ENCODE measurements around the gene TBXAS1.

DNA sequence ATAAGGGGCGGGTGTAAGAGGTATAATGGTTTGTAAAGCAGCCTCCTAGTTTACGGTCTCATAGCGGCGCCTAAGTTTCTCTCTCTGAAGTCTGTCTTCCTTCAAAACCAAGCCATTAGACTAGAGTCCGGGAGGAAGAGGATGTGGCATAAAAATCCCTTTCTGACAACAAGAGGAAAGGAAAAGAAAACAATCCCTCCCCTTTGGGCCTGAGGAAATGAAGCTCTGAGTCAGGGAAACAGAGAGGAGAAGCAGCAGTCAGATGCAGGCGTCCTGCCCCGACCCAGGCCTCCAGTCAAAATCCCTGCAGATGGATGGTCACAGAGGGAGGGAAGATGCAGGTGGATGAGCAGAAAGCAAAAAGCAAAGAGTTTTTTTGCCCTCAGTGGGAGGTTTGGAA, 210.0 kb downstream of the TBXAS1 start:
- TF ChIP-seq, protein P1, sequence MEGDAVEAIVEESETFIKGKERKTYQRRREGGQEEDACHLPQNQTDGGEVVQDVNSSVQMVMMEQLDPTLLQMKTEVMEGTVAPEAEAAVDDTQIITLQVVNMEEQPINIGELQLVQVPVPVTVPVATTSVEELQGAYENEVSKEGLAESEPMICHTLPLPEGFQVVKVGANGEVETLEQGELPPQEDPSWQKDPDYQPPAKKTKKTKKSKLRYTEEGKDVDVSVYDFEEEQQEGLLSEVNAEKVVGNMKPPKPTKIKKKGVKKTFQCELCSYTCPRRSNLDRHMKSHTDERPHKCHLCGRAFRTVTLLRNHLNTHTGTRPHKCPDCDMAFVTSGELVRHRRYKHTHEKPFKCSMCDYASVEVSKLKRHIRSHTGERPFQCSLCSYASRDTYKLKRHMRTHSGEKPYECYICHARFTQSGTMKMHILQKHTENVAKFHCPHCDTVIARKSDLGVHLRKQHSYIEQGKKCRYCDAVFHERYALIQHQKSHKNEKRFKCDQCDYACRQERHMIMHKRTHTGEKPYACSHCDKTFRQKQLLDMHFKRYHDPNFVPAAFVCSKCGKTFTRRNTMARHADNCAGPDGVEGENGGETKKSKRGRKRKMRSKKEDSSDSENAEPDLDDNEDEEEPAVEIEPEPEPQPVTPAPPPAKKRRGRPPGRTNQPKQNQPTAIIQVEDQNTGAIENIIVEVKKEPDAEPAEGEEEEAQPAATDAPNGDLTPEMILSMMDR (IDR thresholded peaks at IDR 0.05): no peak
- TF ChIP-seq POLR2A (IDR thresholded peaks at IDR 0.05): no peak
- no peak for TF ChIP-seq EP300 (IDR thresholded peaks at IDR 0.05)
